Measurements from ENCODE around the gene PTCRA.

PTCRA gene

GRCh38 chr6:42958125-42958524 is 42.3 kb downstream of the PTCRA start:
- H3K27ac ChIP-seq = no peak overlapping the region
- TF ChIP-seq CTCF (conservative IDR thresholded peaks at IDR 0.05) = no peak

- peak overlapping the region; percentile 78 for H3K27ac ChIP-seq
- no peak for TF ChIP-seq CTCF (conservative IDR thresholded peaks at IDR 0.05)
Observed at GRCh38 chr6:42959917-42960242, 44.0 kb downstream of the PTCRA start.

GRCh38 chr6:42960243-42961019 is 44.6 kb downstream of the PTCRA start, which contains the start of gene GNMT:
TSS of gene GNMT (plus strand) at chr6:42960754. CDS start at chr6:42960768, 14 bp downstream.
- peak within 1 kb of the TSS; percentile 78 for H3K27ac ChIP-seq

GRCh38 chr6:42961020-42961470 is 45.2 kb downstream of the PTCRA start:
- H3K27ac ChIP-seq = peak overlapping the region; percentile 78
- no peak for TF ChIP-seq CTCF (conservative IDR thresholded peaks at IDR 0.05)

More at GRCh38 chr6:42960243-42961019, 44.6 kb downstream of the PTCRA start, which contains the start of gene GNMT:
- 0 out of 2 replicates have a peak, but pooled peaks have one; percentile 6 for TF ChIP-seq CTCF (conservative IDR thresholded peaks at IDR 0.05)

- TF ChIP-seq CTCF (conservative IDR thresholded peaks at IDR 0.05) = no peak
Observed at GRCh38 chr6:42962096-42962495, 46.2 kb downstream of the PTCRA start.

GRCh38 chr6:42962502-42963178 is 46.8 kb downstream of the PTCRA start:
- H3K27ac ChIP-seq = no peak overlapping the region
- TF ChIP-seq CTCF (conservative IDR thresholded peaks at IDR 0.05) = no peak

More at GRCh38 chr6:42962096-42962495, 46.2 kb downstream of the PTCRA start:
- H3K27ac ChIP-seq = no peak overlapping the region

- no peak for TF ChIP-seq CTCF (conservative IDR thresholded peaks at IDR 0.05)
- H3K27ac ChIP-seq = no peak overlapping the region
Observed at GRCh38 chr6:42963179-42963854, 47.5 kb downstream of the PTCRA start.
